GM12864 (cell line): ENCODE results near the gene IGFN1.

Experiments used
- DNase-seq: peaks from one replicate; pipeline ENCODE4 v3.0.0-alpha.2; 2011; ENCODE audit warnings: low read depth
- H3K4me3 ChIP-seq: 2 replicates; pipeline ENCODE4 v1.5.1; 2011; ENCODE audit warnings: mild to moderate bottlenecking, low read depth, low read length, control low read depth
- TF ChIP-seq, protein P1 (sequence below): IDR thresholded peaks from 2 replicates; pipeline ENCODE4 v1.5.1; 2011; ENCODE audit warnings: low read depth, mild to moderate bottlenecking, moderate library complexity, low read length, control low read depth, inconsistent platforms; ENCODE audit errors: missing control alignments

The IGFN1 gene

DNA sequence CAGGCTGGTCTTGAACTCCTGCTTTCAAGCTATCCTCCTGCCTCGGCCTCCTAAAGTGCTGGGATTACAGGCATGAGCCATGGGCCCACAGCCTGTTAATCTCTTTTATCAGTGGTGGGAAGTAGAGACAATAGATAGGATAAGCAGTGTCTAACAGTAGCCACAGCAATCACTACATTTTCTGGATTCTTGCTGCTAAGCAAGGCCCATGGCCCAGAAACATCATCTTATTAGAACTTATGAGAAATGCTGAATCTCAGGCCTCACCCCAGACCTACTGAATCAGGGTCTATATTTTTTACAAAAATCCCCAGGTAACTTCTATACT is 29.7 kb downstream of the IGFN1 start:
- DNase-seq, result no peak
- H3K4me3 ChIP-seq, result no peak overlapping the region
- TF ChIP-seq, protein P1, sequence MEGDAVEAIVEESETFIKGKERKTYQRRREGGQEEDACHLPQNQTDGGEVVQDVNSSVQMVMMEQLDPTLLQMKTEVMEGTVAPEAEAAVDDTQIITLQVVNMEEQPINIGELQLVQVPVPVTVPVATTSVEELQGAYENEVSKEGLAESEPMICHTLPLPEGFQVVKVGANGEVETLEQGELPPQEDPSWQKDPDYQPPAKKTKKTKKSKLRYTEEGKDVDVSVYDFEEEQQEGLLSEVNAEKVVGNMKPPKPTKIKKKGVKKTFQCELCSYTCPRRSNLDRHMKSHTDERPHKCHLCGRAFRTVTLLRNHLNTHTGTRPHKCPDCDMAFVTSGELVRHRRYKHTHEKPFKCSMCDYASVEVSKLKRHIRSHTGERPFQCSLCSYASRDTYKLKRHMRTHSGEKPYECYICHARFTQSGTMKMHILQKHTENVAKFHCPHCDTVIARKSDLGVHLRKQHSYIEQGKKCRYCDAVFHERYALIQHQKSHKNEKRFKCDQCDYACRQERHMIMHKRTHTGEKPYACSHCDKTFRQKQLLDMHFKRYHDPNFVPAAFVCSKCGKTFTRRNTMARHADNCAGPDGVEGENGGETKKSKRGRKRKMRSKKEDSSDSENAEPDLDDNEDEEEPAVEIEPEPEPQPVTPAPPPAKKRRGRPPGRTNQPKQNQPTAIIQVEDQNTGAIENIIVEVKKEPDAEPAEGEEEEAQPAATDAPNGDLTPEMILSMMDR, result no peak

DNA sequence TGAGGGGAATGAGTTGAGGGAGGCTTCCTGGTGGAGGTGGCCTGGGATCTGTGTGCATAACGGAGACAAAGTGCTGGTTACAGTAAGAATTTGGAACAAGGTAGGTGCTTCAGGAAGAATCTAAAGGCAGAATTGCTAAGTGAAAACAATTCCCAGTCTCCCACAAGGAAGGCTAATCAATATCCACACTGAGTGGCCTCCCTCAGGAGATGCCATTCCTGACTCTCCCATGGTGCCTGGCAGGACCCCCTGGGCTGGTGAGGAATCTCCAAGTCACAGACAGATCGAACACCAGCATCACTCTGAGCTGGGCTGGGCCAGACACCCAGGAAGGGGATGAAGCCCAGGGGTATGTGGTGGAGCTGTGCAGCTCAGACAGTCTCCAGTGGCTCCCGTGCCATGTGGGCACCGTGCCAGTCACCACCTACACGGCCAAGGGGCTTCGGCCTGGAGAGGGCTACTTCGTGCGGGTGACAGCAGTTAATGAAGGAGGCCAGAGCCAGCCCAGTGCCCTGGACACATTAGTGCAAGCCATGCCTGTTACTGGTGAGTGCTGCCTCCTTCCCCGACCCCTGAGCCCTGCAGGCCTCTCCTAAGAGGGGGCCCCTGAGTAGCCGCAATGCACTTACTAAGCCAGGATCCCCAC is 30.7 kb downstream of the IGFN1 start:
- H3K4me3 ChIP-seq, result no peak overlapping the region
- TF ChIP-seq, protein P1, result no peak
- DNase-seq, result no peak

DNA sequence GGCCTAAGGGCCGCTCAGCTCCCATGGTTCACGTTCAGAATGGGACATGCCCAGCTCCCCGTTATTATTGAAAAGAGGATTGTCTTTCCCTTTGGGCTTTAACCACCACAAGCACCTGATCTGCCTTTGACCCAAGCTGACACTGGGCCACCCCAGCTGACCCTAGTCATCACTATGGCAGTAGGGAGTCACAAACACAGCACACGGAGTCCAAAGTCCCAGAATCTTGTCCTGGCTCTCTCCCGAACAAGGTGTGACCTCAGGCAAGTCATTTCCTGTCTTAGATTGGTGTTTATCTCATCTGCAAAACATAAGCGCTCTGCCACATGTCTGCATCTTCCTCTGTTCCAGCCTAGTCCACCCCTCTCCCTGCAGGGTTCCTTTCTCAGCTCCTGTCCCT is 31.5 kb downstream of the IGFN1 start:
- H3K4me3 ChIP-seq, result no peak overlapping the region
- TF ChIP-seq, protein P1, result no peak
- DNase-seq, result no peak

DNA sequence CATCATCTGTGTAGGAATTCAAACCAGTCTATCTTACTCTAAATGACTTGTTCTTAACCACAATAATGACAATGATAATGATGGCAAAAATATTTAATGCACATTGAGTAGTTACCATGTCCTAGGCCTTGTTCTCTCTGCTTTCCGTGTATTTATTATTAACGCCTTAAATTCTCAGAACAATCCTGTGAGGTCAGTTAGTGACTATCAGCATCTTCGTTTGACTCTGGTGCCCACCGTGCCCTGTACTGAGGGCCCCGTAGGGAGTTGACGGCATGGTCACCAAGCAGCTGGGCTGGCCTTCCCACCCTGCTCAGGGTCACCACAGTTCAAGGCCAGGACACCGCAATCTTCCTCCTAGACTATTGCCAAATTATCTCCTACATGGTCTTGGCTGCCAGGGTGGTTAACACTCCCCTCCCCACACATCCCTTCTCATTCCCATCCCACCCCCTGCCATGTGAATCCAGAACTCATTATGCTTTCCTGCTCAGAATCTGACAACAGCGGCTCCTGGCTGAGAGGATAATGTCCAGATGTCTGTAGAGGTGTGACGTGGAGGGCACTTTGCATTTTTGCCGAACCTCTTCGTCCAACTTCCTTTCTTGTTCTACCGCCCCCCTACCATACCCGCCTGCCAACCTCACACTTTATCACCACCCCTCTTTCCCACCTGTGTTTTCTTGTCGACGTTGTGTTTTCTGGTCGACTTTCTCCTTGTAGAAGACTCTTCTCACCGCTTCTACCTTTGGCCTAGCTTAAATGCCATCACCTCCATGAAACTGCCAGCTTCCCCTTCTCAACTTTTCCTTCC is 33.4 kb downstream of the IGFN1 start:
- TF ChIP-seq, protein P1, result no peak
- H3K4me3 ChIP-seq, result no peak overlapping the region
- no peak for DNase-seq

DNA sequence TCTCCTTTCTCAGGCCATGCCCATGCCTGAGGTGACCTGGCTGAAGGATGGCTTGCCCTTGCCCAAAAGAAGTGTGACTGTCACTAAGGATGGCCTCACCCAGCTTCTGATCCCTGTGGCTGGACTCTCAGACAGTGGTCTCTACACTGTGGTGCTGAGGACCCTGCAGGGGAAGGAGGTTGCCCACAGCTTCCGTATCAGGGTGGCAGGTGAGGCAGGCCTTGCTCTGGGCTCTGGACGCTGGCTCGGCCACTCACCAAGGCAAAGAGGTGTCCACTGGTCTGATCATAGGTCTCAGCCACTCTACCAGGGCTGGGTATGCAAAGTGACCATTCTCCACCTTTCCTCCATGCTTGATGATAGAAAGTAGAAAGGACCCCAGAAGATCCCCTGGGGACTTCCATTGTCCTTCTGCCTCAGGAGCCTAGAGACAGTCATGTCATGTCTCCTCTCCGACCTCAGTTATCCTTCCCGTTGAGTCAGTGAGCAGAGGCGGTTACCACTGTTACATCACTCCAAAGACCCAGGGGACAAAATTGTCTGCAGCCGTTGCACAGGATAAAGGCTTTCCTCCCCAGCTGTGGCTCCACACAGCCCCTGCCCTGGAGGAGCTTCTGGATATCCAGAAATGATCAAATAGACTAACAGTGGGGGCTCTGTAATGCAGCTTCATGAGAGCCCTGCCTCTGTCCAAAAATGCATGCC is 34.2 kb downstream of the IGFN1 start:
- no peak for DNase-seq
- no peak overlapping the region for H3K4me3 ChIP-seq
- TF ChIP-seq, protein P1, result no peak

DNA sequence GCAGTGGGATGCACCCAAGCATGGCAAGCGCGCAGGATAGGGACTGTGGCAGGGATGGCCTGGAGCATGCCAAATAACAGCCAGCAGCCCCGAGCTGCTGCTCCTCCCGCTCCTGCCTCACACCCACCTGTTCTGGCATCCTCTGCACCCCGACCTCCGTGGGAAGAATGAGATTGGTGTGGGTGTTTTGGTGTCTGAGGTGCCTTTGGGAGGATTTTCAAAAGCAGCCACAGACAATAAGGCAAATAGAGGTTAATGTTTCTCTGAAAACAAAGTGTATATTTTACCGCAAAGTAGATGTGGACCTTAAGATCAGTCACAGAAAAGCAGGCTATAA is 35.5 kb downstream of the IGFN1 start:
- TF ChIP-seq, protein P1, result no peak
- DNase-seq, result no peak

More for the DNA sequence above, 35.5 kb downstream of the IGFN1 start:
- H3K4me3 ChIP-seq, result no peak overlapping the region
